NCI-H345 treated with DMSO at 0.1 percent for 48 hours (cell line): ENCODE data around the gene ATP6V0A1.

ENCODE experiments used
- DNase-seq: peaks from one replicate; lab custom pipeline; 2025; ENCODE audit not compliant: unreplicated experiment; lab: John Stamatoyannopoulos, UW

Gene ATP6V0A1

DNA sequence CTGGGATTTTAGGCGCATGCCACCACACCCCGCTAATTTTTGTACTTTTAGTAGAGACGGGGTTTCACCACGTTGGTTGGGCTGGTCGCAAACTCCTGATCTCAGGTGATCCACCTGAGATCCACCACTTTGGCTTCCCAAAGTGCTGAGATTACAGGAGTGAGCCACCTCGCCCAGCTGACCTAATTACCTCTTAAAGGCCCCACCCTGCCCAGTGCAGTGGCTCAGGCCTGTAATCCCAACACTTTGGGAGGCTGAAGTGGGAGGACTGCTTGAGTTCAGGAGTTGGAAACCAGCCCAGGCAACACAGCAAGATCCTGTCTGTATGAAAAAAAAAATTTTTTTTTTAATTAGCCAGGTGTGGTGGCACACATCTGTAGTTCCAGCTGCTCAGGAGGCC lies 100.4 kb downstream of the ATP6V0A1 start:
- no peak for DNase-seq

DNA sequence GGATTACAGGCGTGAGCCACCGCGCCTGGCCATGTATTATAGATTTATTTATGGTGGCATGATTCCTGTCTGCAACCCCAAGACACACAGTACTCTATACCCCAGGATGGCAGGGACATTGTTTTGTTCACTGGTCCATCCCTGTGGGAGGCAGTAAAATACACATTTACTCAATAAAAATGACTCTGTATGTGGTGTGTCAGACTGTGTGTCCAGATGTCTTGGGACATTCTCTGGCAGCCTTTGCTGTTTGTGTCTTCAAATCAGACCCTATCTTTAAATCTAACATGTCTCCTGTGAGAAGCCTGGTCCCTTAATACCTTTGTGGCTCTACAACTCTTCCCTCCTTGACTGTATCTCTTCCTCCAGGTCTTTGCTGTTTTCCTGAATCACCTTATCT lies 101.6 kb downstream of the ATP6V0A1 start:
- no peak for DNase-seq

DNA sequence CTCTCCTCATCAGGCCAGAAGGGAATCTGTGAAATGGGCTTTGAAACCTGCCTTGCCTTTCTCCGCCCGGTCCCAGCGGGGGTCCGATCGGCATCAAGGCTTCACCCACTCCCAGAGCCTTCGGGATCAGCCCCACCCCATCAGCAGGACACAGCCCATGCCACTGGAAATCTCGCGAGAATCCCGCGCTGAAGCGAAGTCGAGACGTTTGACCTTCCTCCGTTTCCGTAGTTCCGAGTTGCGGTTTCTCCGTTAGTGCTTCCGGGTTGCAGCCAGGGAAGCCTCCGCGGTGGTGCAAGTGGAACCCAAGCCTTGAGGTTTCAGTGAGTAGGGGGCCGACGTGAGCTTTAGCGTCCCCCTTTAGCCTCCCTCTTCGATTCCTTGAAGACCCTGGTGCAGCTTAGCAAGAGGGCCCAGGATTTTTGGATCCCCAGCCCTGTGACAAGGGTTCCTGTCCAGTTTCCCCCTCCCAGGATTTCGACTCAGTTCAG lies 103.3 kb downstream of the ATP6V0A1 start, which contains the start of gene COASY:
Gene COASY, plus strand, starts transcription at position 252 of the 491 bp plus-strand sequence. CDS start 475 bp downstream, outside the sequence.
- peak; percentile 93 for DNase-seq

DNA sequence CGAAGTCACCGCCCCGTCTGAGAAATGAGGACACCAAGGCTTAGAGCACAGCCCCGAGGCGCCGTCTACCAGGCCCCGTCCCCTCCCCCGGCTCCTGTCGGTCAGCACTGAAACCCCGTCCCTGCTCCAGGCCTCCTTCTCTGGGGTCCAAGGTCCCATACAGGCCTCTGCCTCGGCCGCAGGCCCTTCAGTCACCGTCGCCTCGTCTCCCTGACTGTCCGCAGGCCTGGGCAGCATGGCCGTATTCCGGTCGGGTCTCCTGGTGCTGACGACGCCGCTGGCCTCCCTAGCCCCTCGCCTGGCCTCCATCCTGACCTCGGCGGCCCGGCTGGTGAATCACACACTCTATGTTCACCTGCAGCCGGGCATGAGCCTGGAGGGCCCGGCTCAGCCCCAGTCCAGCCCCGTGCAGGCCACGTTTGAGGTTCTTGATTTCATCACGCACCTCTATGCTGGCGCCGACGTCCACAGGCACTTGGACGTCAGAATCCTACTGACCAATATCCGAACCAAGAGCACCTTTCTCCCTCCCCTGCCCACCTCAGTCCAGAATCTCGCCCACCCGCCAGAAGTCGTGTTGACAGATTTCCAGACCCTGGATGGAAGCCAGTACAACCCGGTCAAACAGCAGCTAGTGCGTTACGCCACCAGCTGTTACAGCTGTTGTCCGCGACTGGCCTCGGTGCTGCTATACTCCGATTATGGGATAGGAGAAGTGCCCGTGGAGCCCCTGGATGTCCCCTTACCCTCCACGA lies 103.9 kb downstream of the ATP6V0A1 start:
- no peak for DNase-seq

DNA sequence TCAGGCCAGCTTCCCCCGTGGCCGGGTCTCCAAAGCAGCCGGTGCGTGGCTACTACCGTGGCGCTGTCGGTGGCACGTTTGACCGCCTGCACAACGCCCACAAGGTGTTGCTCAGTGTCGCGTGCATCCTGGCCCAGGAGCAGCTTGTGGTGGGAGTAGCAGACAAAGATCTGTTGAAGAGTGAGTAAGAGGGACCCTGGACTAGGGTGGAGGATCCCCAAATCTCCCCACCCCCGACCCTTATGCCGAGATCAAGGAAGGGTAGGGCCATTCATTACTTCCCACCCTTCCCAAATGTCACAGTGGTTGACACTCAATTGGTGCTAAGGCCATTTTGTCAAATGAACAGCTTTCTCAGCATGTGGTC lies 104.4 kb downstream of the ATP6V0A1 start:
- no peak for DNase-seq

DNA sequence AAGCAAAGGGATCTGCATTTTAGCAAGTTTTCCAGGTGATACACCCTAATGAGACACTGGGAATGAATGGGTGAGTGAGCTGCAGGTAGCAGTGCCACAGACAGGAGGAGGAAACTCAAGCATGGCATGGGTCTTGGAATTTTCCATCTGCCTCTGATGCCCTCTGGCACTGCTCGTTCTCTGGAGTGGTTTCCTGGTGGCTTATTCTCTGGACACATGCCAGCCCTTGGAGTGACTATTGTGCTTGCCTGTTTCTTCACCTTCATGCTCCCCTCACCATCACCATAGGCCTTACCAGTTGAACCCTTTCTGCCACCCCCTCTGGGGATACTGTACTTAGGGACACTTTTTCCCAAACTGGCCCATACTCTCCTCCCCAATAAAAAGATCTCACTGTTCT lies 104.9 kb downstream of the ATP6V0A1 start:
- no peak for DNase-seq

DNA sequence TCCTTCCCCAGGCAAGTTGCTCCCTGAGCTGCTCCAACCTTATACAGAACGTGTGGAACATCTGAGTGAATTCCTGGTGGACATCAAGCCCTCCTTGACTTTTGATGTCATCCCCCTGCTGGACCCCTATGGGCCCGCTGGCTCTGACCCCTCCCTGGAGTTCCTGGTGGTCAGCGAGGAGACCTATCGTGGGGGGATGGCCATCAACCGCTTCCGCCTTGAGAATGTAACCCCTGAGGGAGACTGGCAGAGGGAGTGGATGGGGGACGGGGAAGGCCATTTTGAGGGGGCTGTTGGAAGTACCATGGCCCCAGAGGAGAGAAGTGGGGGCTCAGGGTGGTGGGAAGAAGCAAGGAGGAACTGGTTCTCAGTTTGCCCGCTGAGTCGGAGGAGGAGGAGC lies 105.3 kb downstream of the ATP6V0A1 start:
- no peak for DNase-seq

DNA sequence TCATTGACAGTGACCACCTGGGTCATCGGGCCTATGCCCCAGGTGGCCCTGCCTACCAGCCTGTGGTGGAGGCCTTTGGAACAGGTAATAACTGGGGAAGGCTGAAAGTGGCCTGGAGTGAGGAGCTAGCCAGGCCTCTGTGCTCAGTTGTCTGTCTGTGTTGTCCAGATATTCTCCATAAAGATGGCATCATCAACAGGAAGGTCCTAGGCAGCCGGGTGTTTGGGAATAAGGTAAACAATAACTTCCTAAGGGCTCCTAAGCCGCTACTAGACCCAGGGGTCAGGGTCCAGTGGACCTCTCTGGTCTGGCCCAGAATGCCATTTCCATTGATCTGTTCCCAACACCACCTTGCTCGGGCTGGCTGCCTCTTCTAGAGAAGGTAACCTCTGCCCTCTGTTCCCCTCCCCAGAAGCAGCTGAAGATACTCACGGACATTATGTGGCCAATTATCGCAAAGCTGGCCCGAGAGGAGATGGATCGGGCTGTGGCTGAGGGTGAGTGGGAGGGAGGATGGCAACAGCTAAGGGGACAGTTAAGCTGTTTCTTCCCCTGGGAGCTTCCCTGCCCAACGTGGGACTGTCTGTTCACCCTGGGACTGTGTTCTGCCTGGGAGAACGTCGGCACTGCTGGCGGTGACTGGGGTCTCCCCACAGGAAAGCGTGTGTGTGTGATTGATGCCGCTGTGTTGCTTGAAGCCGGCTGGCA lies 106.3 kb downstream of the ATP6V0A1 start:
- DNase-seq, result no peak

DNA sequence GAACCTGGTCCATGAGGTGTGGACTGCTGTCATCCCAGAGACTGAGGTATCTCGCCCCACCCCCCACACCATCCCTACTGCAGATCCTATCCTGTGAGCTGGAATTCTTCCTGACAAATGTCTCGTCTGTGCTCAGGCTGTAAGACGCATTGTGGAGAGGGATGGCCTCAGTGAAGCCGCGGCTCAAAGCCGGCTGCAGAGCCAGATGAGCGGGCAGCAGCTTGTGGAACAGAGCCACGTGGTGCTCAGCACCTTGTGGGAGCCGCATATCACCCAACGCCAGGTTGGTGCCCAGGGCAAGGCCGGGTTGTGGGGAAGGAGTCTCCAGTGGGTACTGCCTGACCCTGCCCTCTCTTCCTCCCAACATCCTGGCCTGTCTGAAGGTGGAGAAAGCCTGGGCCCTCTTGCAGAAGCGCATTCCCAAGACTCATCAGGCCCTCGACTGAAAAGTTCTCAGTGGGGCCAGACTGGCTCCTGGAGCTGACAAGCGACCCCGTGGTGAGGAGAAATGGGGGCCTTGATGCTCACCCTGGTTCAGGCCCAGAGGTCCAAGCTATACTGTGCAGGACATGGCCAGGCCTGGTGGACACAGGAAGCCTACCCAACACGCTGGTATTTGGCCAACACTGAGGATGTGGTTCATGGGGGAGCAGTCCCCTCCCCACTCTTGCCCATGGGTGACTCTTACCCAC lies 107.0 kb downstream of the ATP6V0A1 start:
- DNase-seq, result no peak

DNA sequence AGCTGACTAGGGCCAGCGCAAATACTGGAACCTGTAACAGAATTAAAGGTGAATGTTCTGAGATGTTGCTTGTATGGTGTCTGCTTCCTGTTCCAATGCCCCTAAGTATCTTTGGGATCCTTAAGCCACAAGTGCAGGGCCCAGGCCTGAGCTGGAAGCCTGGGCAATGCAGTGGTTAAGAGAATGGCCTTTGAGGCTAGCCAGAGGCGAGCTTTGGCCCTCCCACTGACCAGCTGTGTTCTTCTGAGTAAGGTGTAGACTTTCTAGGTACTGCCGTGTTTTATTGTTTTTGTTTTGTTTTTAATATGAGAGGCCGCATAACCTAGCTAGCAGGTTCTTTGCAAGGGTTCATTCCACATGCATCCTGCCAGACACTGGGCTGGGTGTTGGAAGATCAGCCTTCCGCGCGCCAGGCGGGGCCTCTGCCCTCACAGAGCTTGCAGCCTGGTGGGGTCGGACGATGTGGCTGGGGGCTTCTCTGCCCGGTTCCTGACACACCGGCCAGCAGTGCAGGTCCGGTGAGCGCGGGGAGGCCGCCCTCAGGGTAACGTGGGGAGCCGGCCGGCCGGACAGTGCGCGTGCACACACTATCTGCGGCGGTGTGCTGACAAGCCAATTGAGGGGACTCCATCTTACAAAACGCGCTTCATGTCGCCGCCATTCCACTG lies 107.7 kb downstream of the ATP6V0A1 start:
- DNase-seq, result no peak

DNA sequence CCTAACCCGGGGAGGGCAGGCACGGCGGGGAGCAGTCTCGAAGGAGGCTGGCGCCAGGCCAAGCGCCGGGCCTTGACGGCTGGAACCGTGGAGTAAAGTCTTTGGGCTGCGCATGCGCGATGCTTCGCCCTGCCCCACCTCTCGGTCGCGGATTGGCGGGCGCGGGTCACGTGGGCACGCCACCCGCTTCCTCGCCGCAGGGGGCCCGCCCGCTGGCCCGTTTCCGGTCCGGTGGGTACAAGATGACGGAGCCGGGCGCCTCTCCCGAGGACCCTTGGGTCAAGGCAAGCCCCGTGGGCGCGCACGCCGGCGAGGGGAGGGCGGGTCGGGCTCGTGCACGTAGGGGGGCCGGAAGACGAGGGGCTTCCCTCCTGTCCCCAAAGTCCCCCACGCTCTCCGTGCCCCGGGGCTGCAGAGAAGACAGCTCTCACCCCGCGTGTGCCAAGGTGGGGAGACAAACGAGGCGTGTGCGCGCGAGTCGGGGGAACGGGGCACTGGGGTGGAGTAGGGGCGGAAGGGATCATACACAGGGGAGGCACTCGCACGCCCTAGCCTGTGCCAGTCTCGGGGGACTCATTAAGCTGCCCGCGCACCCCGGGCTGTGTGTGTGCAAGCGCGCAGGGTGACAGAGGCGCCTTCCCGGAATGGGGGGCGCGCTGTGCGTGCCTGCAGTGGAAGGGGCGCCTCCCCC lies 108.3 kb downstream of the ATP6V0A1 start, which contains the start of gene MLX:
Gene MLX, plus strand, starts transcription at position 218 of the 691 bp plus-strand sequence. Its CDS starts 25 bp downstream, at position 243.
- DNase-seq, result peak; percentile 87

DNA sequence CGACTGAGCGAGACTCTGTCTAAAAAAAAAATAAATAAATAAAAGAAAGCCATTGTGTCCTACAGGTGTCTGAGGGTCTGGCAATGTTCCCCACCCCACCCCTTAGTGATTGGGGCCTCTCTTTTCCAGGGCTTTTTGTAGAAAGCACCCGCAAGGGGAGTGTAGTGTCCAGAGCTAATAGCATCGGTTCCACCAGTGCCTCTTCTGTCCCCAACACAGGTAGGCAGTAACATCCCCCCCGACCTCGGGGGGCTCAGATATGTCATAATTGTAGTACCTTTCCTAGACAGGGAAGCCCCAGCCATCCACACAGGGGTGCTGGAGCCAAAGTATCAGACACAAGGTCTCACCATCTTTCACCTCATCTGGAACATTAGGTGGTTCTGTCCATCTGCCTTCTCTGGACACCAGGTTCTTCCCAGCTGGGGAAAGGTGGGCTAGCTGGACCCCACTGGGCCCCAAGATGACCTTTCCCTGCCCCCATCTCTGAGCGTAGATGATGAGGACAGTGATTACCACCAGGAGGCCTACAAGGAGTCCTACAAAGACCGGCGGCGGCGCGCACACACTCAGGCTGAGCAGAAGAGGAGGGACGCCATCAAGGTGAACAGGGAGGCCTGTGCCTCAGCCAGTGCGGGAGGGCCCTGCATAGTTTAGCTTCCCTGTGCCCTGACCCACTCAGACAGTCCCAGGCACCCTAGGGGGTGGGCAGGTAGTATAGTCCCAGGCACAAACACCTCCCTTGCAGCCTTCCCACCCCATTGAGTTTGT lies 109.8 kb downstream of the ATP6V0A1 start:
- no peak for DNase-seq

DNA sequence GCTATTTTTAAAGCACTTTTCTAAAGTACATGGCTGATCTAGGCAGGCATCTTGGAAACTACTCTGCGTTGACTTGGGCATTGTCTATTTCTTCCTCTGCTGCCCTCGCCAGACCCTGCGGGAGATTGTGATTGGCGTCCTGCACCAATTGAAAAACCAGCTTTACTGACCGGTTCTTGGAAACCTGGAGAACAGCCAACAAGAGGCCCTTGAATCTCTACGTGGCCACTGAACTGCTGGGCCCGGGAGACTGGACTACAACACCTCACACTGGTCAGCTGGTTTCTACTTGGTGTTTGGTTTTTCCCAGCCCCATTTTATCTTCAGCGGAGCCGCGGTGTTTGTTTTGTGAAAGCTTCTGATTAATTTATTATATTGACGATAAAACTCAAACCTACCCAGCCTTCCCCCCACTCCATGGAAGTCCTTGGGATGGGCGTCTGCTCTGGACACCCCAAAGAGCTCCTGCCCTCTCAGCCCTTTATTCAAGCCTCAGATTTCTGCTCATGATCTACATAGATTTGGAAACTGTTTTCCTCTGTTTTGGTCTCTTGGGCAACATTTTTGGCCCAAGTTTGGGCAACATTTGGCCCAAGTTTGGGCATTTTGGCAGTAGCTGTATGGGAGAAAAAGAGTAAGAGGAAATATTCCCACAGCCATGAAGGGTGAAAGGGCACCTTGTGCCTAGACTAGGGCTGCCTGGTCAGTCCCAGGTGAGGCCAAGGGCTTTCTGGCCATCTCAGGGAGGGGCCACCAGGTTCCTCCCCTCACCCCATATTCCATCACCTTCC lies 113.0 kb downstream of the ATP6V0A1 start:
- DNase-seq, result no peak
